Kidney glomerular epithelial cell (primary cell): ENCODE data around the gene GAS1.

ENCODE experiments used
- DNase-seq: peaks from one replicate; lab custom pipeline; 2025; lab: John Stamatoyannopoulos, UW

The GAS1 gene

GRCh38 chr9:86965636-86966395, 18.5 kb upstream of the GAS1 start:
- no peak for DNase-seq

- no peak for DNase-seq
Observed at GRCh38 chr9:86962692-86963091, 15.4 kb upstream of the GAS1 start.

GRCh38 chr9:86960938-86961337, 13.6 kb upstream of the GAS1 start:
- no peak for DNase-seq

- no peak for DNase-seq
Observed at GRCh38 chr9:86958203-86958602, 10.9 kb upstream of the GAS1 start.

- DNase-seq = no peak
Observed at GRCh38 chr9:86955561-86955960, 8.3 kb upstream of the GAS1 start.

GRCh38 chr9:86955042-86955441, 7.7 kb upstream of the GAS1 start:
- no peak for DNase-seq

GRCh38 chr9:86953181-86953580, 5.9 kb upstream of the GAS1 start:
- DNase-seq = no peak

- DNase-seq = peak; percentile 58
Observed at GRCh38 chr9:86948074-86948929, 996 bp upstream of the GAS1 start.

- DNase-seq = peak; percentile 35
Observed at GRCh38 chr9:86946201-86947145, 833 bp downstream of the GAS1 start.

GRCh38 chr9:86945728-86946200, 1.5 kb downstream of the GAS1 start:
- DNase-seq = peak; percentile 33

- DNase-seq = peak; percentile 35
Observed at GRCh38 chr9:86944796-86945727, 2.2 kb downstream of the GAS1 start.

GRCh38 chr9:86943201-86944113, 3.8 kb downstream of the GAS1 start:
- peak; percentile 17 for DNase-seq

GRCh38 chr9:86942281-86943200, 4.8 kb downstream of the GAS1 start:
- peak; percentile 33 for DNase-seq

GRCh38 chr9:86941197-86941596, 6.1 kb downstream of the GAS1 start:
- no peak for DNase-seq

- no peak for DNase-seq
Observed at GRCh38 chr9:86940774-86941173, 6.5 kb downstream of the GAS1 start.

- no peak for DNase-seq
Observed at GRCh38 chr9:86939891-86940290, 7.4 kb downstream of the GAS1 start.

GRCh38 chr9:86939321-86939720, 8.0 kb downstream of the GAS1 start:
- DNase-seq = no peak

GRCh38 chr9:86938780-86939179, 8.5 kb downstream of the GAS1 start:
- no peak for DNase-seq

- no peak for DNase-seq
Observed at GRCh38 chr9:86926145-86926544, 21.2 kb downstream of the GAS1 start.
